ENCODE results near the gene CCDC85A.

Gene CCDC85A

GRCh38 chr2:56331810-56332209, 148.0 kb downstream of the CCDC85A start:
- no peak overlapping the region for H3K27ac ChIP-seq (ENCODE audit: low read depth, low read length)
- no peaks in the 10 kb centered on the region for H3K9me3 ChIP-seq (ENCODE audit: control insufficient read depth, insufficient read depth, low read depth, low read length)
- H3K36me3 ChIP-seq (ENCODE audit: control insufficient read depth, insufficient read depth, low read length) = no peaks in the 10 kb centered on the region

GRCh38 chr2:56333812-56334485, 150.2 kb downstream of the CCDC85A start:
- H3K9ac ChIP-seq (ENCODE audit: low read length) = no peak overlapping the region
- H3K36me3 ChIP-seq (ENCODE audit: control insufficient read depth, insufficient read depth, low read length) = no peaks in the 10 kb centered on the region
- no peak overlapping the region for H3K27ac ChIP-seq (ENCODE audit: low read depth, low read length)
- no peaks in the 10 kb centered on the region for H3K27me3 ChIP-seq (ENCODE audit: control insufficient read depth, insufficient read depth, low read length)
- H3K9me3 ChIP-seq (ENCODE audit: control insufficient read depth, insufficient read depth, low read depth, low read length) = no peaks in the 10 kb centered on the region
- H3K4me1 ChIP-seq (ENCODE audit: control insufficient read depth, insufficient read depth, low read length) = peaks cover 21% of the 10 kb centered on the region; the same call in 1 of the 2 replicates
- no peak overlapping the region for H3K4me3 ChIP-seq (ENCODE audit: low read depth, low read length)

More at GRCh38 chr2:56331810-56332209, 148.0 kb downstream of the CCDC85A start:
- H3K4me1 ChIP-seq (ENCODE audit: control insufficient read depth, insufficient read depth, low read length) = peaks cover 16% of the 10 kb centered on the region; the same call in 1 of the 2 replicates
- H3K9ac ChIP-seq (ENCODE audit: low read length) = no peak overlapping the region
- no peak overlapping the region for H3K4me3 ChIP-seq (ENCODE audit: low read depth, low read length)
- H3K27me3 ChIP-seq (ENCODE audit: control insufficient read depth, insufficient read depth, low read length) = no peaks in the 10 kb centered on the region

GRCh38 chr2:56334622-56335021, 150.8 kb downstream of the CCDC85A start:
- Histone ChIP-seq H3K27me3 (ENCODE audit: control insufficient read depth, insufficient read depth, low read length) (no peaks in the 10 kb centered on the region), H3K9me3 (ENCODE audit: control insufficient read depth, insufficient read depth, low read depth, low read length) (no peaks in the 10 kb centered on the region), H3K4me3 (ENCODE audit: low read depth, low read length) (no peak overlapping the region), H3K4me1 (ENCODE audit: control insufficient read depth, insufficient read depth, low read length) (peaks cover 21% of the 10 kb centered on the region; the same call in 1 of the 2 replicates), H3K9ac (ENCODE audit: low read length) (no peak overlapping the region), H3K27ac (ENCODE audit: low read depth, low read length) (no peak overlapping the region), H3K36me3 (ENCODE audit: control insufficient read depth, insufficient read depth, low read length) (no peaks in the 10 kb centered on the region)

- H3K36me3 ChIP-seq (ENCODE audit: control insufficient read depth, insufficient read depth, low read length) = no peaks in the 10 kb centered on the region
- no peak overlapping the region for H3K27ac ChIP-seq (ENCODE audit: low read depth, low read length)
- no peak overlapping the region for H3K4me3 ChIP-seq (ENCODE audit: low read depth, low read length)
- no peaks in the 10 kb centered on the region for H3K9me3 ChIP-seq (ENCODE audit: control insufficient read depth, insufficient read depth, low read depth, low read length)
- H3K27me3 ChIP-seq (ENCODE audit: control insufficient read depth, insufficient read depth, low read length) = no peaks in the 10 kb centered on the region
- peaks cover 21% of the 10 kb centered on the region; the same call in 1 of the 2 replicates for H3K4me1 ChIP-seq (ENCODE audit: control insufficient read depth, insufficient read depth, low read length)
- H3K9ac ChIP-seq (ENCODE audit: low read length) = no peak overlapping the region
Measured at GRCh38 chr2:56335101-56335500, 151.3 kb downstream of the CCDC85A start.

GRCh38 chr2:56337342-56337741, 153.6 kb downstream of the CCDC85A start:
- Histone ChIP-seq H3K27me3 (ENCODE audit: control insufficient read depth, insufficient read depth, low read length) (no peaks in the 10 kb centered on the region), H3K4me3 (ENCODE audit: low read depth, low read length) (no peak overlapping the region), H3K9ac (ENCODE audit: low read length) (no peak overlapping the region), H3K36me3 (ENCODE audit: control insufficient read depth, insufficient read depth, low read length) (no peaks in the 10 kb centered on the region), H3K9me3 (ENCODE audit: control insufficient read depth, insufficient read depth, low read depth, low read length) (no peaks in the 10 kb centered on the region), H3K27ac (ENCODE audit: low read depth, low read length) (no peak overlapping the region), H3K4me1 (ENCODE audit: control insufficient read depth, insufficient read depth, low read length) (peaks cover 21% of the 10 kb centered on the region; the same call in 1 of the 2 replicates)

GRCh38 chr2:56338232-56338631, 154.4 kb downstream of the CCDC85A start:
- Histone ChIP-seq H3K36me3 (ENCODE audit: control insufficient read depth, insufficient read depth, low read length) (no peaks in the 10 kb centered on the region), H3K27ac (ENCODE audit: low read depth, low read length) (no peak overlapping the region), H3K27me3 (ENCODE audit: control insufficient read depth, insufficient read depth, low read length) (no peaks in the 10 kb centered on the region), H3K4me3 (ENCODE audit: low read depth, low read length) (no peak overlapping the region), H3K4me1 (ENCODE audit: control insufficient read depth, insufficient read depth, low read length) (peaks cover 20% of the 10 kb centered on the region; the same call in 1 of the 2 replicates), H3K9me3 (ENCODE audit: control insufficient read depth, insufficient read depth, low read depth, low read length) (no peaks in the 10 kb centered on the region), H3K9ac (ENCODE audit: low read length) (no peak overlapping the region)

GRCh38 chr2:56344771-56345170, 161.0 kb downstream of the CCDC85A start:
- no peaks in the 10 kb centered on the region for H3K27me3 ChIP-seq (ENCODE audit: control insufficient read depth, insufficient read depth, low read length)
- H3K9me3 ChIP-seq (ENCODE audit: control insufficient read depth, insufficient read depth, low read depth, low read length) = no peaks in the 10 kb centered on the region
- no peak overlapping the region for H3K4me3 ChIP-seq (ENCODE audit: low read depth, low read length)
- no peaks in the 10 kb centered on the region for H3K36me3 ChIP-seq (ENCODE audit: control insufficient read depth, insufficient read depth, low read length)
- H3K9ac ChIP-seq (ENCODE audit: low read length) = no peak overlapping the region
- no peak overlapping the region for H3K27ac ChIP-seq (ENCODE audit: low read depth, low read length)
- no peaks in the 10 kb centered on the region; the same call in 1 of the 2 replicates for H3K4me1 ChIP-seq (ENCODE audit: control insufficient read depth, insufficient read depth, low read length)

- Histone ChIP-seq H3K27me3 (ENCODE audit: control insufficient read depth, insufficient read depth, low read length) (no peaks in the 10 kb centered on the region), H3K27ac (ENCODE audit: low read depth, low read length) (no peak overlapping the region), H3K9me3 (ENCODE audit: control insufficient read depth, insufficient read depth, low read depth, low read length) (no peaks in the 10 kb centered on the region), H3K4me1 (ENCODE audit: control insufficient read depth, insufficient read depth, low read length) (no peaks in the 10 kb centered on the region; the same call in 1 of the 2 replicates), H3K9ac (ENCODE audit: low read length) (no peak overlapping the region), H3K36me3 (ENCODE audit: control insufficient read depth, insufficient read depth, low read length) (no peaks in the 10 kb centered on the region), H3K4me3 (ENCODE audit: low read depth, low read length) (no peak overlapping the region)
Measured at GRCh38 chr2:56347881-56348280, 164.1 kb downstream of the CCDC85A start.

- no peak overlapping the region for H3K9ac ChIP-seq (ENCODE audit: low read length)
- H3K27me3 ChIP-seq (ENCODE audit: control insufficient read depth, insufficient read depth, low read length) = no peaks in the 10 kb centered on the region
- no peaks in the 10 kb centered on the region for H3K9me3 ChIP-seq (ENCODE audit: control insufficient read depth, insufficient read depth, low read depth, low read length)
- no peak overlapping the region for H3K27ac ChIP-seq (ENCODE audit: low read depth, low read length)
- no peak overlapping the region for H3K4me3 ChIP-seq (ENCODE audit: low read depth, low read length)
- H3K36me3 ChIP-seq (ENCODE audit: control insufficient read depth, insufficient read depth, low read length) = no peaks in the 10 kb centered on the region
- H3K4me1 ChIP-seq (ENCODE audit: control insufficient read depth, insufficient read depth, low read length) = no peaks in the 10 kb centered on the region; the same call in 1 of the 2 replicates
Measured at GRCh38 chr2:56348392-56349210, 164.8 kb downstream of the CCDC85A start.

- no peak overlapping the region for H3K27ac ChIP-seq (ENCODE audit: low read depth, low read length)
Measured at GRCh38 chr2:56357655-56358295, 174.0 kb downstream of the CCDC85A start.

GRCh38 chr2:56361844-56362243, 178.1 kb downstream of the CCDC85A start:
- no peak overlapping the region for H3K4me3 ChIP-seq (ENCODE audit: low read depth, low read length)
- H3K9ac ChIP-seq (ENCODE audit: low read length) = no peak overlapping the region
- no peaks in the 10 kb centered on the region for H3K4me1 ChIP-seq (ENCODE audit: control insufficient read depth, insufficient read depth, low read length)
- no peaks in the 10 kb centered on the region for H3K9me3 ChIP-seq (ENCODE audit: control insufficient read depth, insufficient read depth, low read depth, low read length)
- H3K27me3 ChIP-seq (ENCODE audit: control insufficient read depth, insufficient read depth, low read length) = no peaks in the 10 kb centered on the region
- H3K36me3 ChIP-seq (ENCODE audit: control insufficient read depth, insufficient read depth, low read length) = no peaks in the 10 kb centered on the region
- no peak overlapping the region for H3K27ac ChIP-seq (ENCODE audit: low read depth, low read length)

More at GRCh38 chr2:56357655-56358295, 174.0 kb downstream of the CCDC85A start:
- Histone ChIP-seq H3K9me3 (ENCODE audit: control insufficient read depth, insufficient read depth, low read depth, low read length) (no peaks in the 10 kb centered on the region), H3K4me1 (ENCODE audit: control insufficient read depth, insufficient read depth, low read length) (no peaks in the 10 kb centered on the region), H3K9ac (ENCODE audit: low read length) (no peak overlapping the region), H3K27me3 (ENCODE audit: control insufficient read depth, insufficient read depth, low read length) (no peaks in the 10 kb centered on the region), H3K4me3 (ENCODE audit: low read depth, low read length) (no peak overlapping the region), H3K36me3 (ENCODE audit: control insufficient read depth, insufficient read depth, low read length) (no peaks in the 10 kb centered on the region)
